ENCODE results near the gene POLR2F. TPM values are rescaled to one million over a fixed set of nuclear protein-coding genes. Genes with fewer than 3 reads are reported as not detected.

The POLR2F gene
- total RNA-seq, 4 donors from 2014 or later, result 60.1 to 66.8 (median 64.1) TPM

- TF ChIP-seq EP300 (IDR thresholded peaks at IDR 0.05) (no peak), CTCF (IDR thresholded peaks at IDR 0.05) (no peak), POLR2A (IDR thresholded peaks at IDR 0.05) (no peak), POLR2AphosphoS5 (IDR thresholded peaks at IDR 0.05) (no peak)
- no peak for DNase-seq (ENCODE audit: low spot score in 2 of 2)
- H3K36me3 ChIP-seq, result peaks cover 52% of the 10 kb centered on the region
- H3K9me3 ChIP-seq, result no peaks in the 10 kb centered on the region
- peaks cover 33% of the 10 kb centered on the region for H3K4me1 ChIP-seq
- no peaks in the 10 kb centered on the region for H3K27me3 ChIP-seq
- WGBS, result 89% methylated on average over 6 of the region's 7 CpGs
- no peak overlapping the region for H3K4me3 ChIP-seq
- H3K27ac ChIP-seq, result no peak overlapping the region
Observed at GRCh38 chr22:37913233-37913721, 40.2 kb upstream of the POLR2F start.

- Histone ChIP-seq H3K4me3 (no peak overlapping the region), H3K36me3 (peaks cover 80% of the 10 kb centered on the region), H3K9me3 (no peaks in the 10 kb centered on the region), H3K4me1 (peaks cover 5% of the 10 kb centered on the region), H3K27ac (no peak overlapping the region), H3K27me3 (no peaks in the 10 kb centered on the region)
- 84% methylated on average over 5 of the region's 5 CpGs for WGBS
- no peak for DNase-seq (ENCODE audit: low spot score in 2 of 2)
- no peak for TF ChIP-seq POLR2A (IDR thresholded peaks at IDR 0.05)
- TF ChIP-seq CTCF (IDR thresholded peaks at IDR 0.05), result no peak
- TF ChIP-seq POLR2AphosphoS5 (IDR thresholded peaks at IDR 0.05), result no peak
- no peak for TF ChIP-seq EP300 (IDR thresholded peaks at IDR 0.05)
Observed at GRCh38 chr22:37916311-37916710, 37.2 kb upstream of the POLR2F start.

- Histone ChIP-seq H3K9me3 (no peaks in the 10 kb centered on the region), H3K27me3 (no peaks in the 10 kb centered on the region), H3K36me3 (peaks cover 84% of the 10 kb centered on the region), H3K27ac (no peak overlapping the region), H3K4me1 (no peaks in the 10 kb centered on the region), H3K4me3 (no peak overlapping the region)
- TF ChIP-seq CTCF (IDR thresholded peaks at IDR 0.05), result no peak
- TF ChIP-seq POLR2A (IDR thresholded peaks at IDR 0.05), result no peak
- TF ChIP-seq POLR2AphosphoS5 (IDR thresholded peaks at IDR 0.05), result no peak
- TF ChIP-seq EP300 (IDR thresholded peaks at IDR 0.05), result no peak
- no peak for DNase-seq (ENCODE audit: low spot score in 2 of 2)
- 85% methylated on average over 3 of the region's 4 CpGs for WGBS
Observed at GRCh38 chr22:37917874-37918548, 35.5 kb upstream of the POLR2F start.

GRCh38 chr22:37918580-37919270 lies 34.8 kb upstream of the POLR2F start:
- H3K27ac ChIP-seq, result no peak overlapping the region
- 87% methylated on average over 24 of the region's 25 CpGs for WGBS
- peaks cover 84% of the 10 kb centered on the region for H3K36me3 ChIP-seq

More at GRCh38 chr22:37918580-37919270, 34.8 kb upstream of the POLR2F start:
- no peak for DNase-seq (ENCODE audit: low spot score in 2 of 2)
- H3K4me3 ChIP-seq, result no peak overlapping the region
- TF ChIP-seq POLR2A (IDR thresholded peaks at IDR 0.05) (no peak), POLR2AphosphoS5 (IDR thresholded peaks at IDR 0.05) (no peak), CTCF (IDR thresholded peaks at IDR 0.05) (no peak)
- H3K4me1 ChIP-seq, result no peaks in the 10 kb centered on the region
- H3K9me3 ChIP-seq, result no peaks in the 10 kb centered on the region
- H3K27me3 ChIP-seq, result no peaks in the 10 kb centered on the region

Measured in suprapubic skin (tissue), 4 donors.